Measurements from ENCODE around the gene CCDC110. TPM values are rescaled to one million over a fixed set of nuclear protein-coding genes. Genes with fewer than 3 reads are reported as not detected.

CCDC110 gene
- total and polyA plus RNA-seq, 9 of the 15 experiments (the other 6 are each of a cell fraction or from before 2014, with no cell fraction given) = 0.04 to 0.35 (median 0.07) TPM; not detected in 4

- TF ChIP-seq STAG1 (CRISPR knock-in tag; IDR thresholded peaks at IDR 0.05; ENCODE audit: borderline replicate concordance) (no peak), CBX2 (IDR thresholded peaks at IDR 0.05; ENCODE audit: insufficient read depth, low read length, poor library complexity, severe bottlenecking) (no peak)
- TF ChIP-seq, protein P1, sequence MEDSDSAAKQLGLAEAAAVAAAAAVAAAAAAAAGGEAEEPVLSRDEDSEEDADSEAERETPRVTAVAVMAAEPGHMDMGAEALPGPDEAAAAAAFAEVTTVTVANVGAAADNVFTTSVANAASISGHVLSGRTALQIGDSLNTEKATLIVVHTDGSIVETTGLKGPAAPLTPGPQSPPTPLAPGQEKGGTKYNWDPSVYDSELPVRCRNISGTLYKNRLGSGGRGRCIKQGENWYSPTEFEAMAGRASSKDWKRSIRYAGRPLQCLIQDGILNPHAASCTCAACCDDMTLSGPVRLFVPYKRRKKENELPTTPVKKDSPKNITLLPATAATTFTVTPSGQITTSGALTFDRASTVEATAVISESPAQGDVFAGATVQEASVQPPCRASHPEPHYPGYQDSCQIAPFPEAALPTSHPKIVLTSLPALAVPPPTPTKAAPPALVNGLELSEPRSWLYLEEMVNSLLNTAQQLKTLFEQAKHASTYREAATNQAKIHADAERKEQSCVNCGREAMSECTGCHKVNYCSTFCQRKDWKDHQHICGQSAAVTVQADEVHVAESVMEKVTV (CRISPR knock-in tag; IDR thresholded peaks at IDR 0.05) = no peak
These were observed 63.1 kb downstream of the CCDC110 start (continued) for GRCh38 chr4:185408432-185408831.

GRCh38 chr4:185405296-185405999 lies 66.1 kb downstream of the CCDC110 start:
- Histone ChIP-seq H3K9me1 (ENCODE audit: control insufficient read depth, insufficient read depth, low read length) (no peaks in the 10 kb centered on the region), H4K20me1 (replicated peaks; ENCODE audit: control insufficient read depth, insufficient read depth, low read length) (no peaks in the 10 kb centered on the region), H3K27me3 (ENCODE audit: control insufficient read depth in 2 of 2, insufficient read depth in 2 of 2, low read length in 2 of 2) (no peaks in the 10 kb centered on the region), H3K27ac (ENCODE audit: extremely low read depth, low read depth, low read length) (no peak overlapping the region), H3K4me3 (no peak overlapping the region), H3K36me3 (ENCODE audit: control insufficient read depth, insufficient read depth, low read length) (peaks cover 56% of the 10 kb centered on the region; the same call in 2 of the 3 replicates), H3K9ac (ENCODE audit: insufficient read depth in 1 of 2, low read depth in 2 of 2, low read length in 2 of 2) (no peak overlapping the region), H3K9me3 (replicated peaks; ENCODE audit: control insufficient read depth, insufficient read depth, low read depth, low read length) (no peaks in the 10 kb centered on the region), H3K4me1 (replicated peaks in 1 of 2; ENCODE audit: control insufficient read depth in 2 of 2, insufficient read depth in 2 of 2, low read length in 2 of 2) (no peaks in the 10 kb centered on the region), H3K79me2 (ENCODE audit: control insufficient read depth, insufficient read depth, low read length) (no peaks in the 10 kb centered on the region), H3K4me2 (ENCODE audit: insufficient read depth, low read length) (no peak overlapping the region), H2AFZ (ENCODE audit: low read depth, low read length) (no peak overlapping the region)
- CTCF ChIA-PET (ENCODE audit: low intra/inter-chr PET ratio) = no interaction called here
- BruUV-seq (replicated peaks) = no TSS peak
- 87% methylated on average over 6 of the region's 6 CpGs for WGBS (ENCODE audit: insufficient coverage, low coverage, missing lambda C conversion rate)
- in situ Hi-C loops (cut with MboI) = no loop called here
- DNase-seq (ENCODE audit: extremely low read depth in 1 of 4, low spot score in 3 of 4) = no peak
- FAIRE-seq = no peak
- no peak for ATAC-seq
- POLR2A ChIA-PET = interaction anchor here (3.5 kb wide), 1 partner anchor 9 kb away, joined by 15 read pairs; the partner anchor contains the start of genes ANKRD37 and LRP2BP
- intact Hi-C loops (cut with micrococcal nuclease) = no loop called here
- TF ChIP-seq MCM5 (IDR thresholded peaks at IDR 0.05; ENCODE audit: low read depth) (no peak), ZBTB33 (CRISPR knock-in tag; IDR thresholded peaks at IDR 0.05) (no peak), TCF7L2 (IDR thresholded peaks at IDR 0.05; ENCODE audit: low read depth, low read length) (no peak), MYNN (IDR thresholded peaks at IDR 0.05) (no peak), MYNN (CRISPR knock-in tag; IDR thresholded peaks at IDR 0.05) (no peak), POLR3A (IDR thresholded peaks at IDR 0.05; ENCODE audit: borderline replicate concordance, extremely low read depth, insufficient read depth, insufficient read length) (no peak), CTCF (IDR thresholded peaks at IDR 0.05 in 2 of 3, conservative IDR thresholded peaks at IDR 0.05 in 1 of 3; ENCODE audit: insufficient read depth in 2 of 3, low read depth in 1 of 3, low read length in 3 of 3) (no peak)

All from K562 (cell line).